GM08714 (cell line): Measurements from ENCODE around the gene ATP4B.

Experiments
- H3K4me3 ChIP-seq: fragments of 200-500 bp; sonication (Bioruptor generic); 2 replicates; pipeline ENCODE4 v1.5.1; 2014; ENCODE audit warnings: mild to moderate bottlenecking, low read length, inconsistent platforms
- ZNF274 ChIP-seq: IDR thresholded peaks from 2 replicates; pipeline ENCODE4 v1.6.1; 2012; ENCODE audit warnings: mild to moderate bottlenecking, low read depth, low read length

ATP4B gene

DNA sequence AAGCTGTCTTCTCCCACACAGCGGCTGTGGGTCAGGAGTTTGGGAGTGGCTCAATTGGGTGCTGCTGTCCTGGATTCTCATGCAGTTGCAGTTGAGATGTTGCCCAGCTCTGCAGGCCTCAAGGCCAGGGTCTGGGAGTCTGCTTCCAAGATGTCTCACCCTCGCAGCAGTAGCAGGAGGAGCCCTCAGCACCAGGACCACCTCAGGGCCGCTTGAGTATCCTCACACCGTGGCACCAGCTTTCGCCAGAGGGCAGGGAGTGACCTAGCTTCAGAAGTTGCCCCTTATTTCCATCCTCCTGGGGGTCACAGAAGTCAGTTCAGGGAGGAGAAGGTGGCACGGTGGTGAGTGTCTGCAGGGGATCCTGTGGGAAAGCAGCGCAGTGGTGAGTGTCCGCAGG, 52.5 kb downstream of the ATP4B start:
- no peak overlapping the region for H3K4me3 ChIP-seq
- no peak for TF ChIP-seq ZNF274

DNA sequence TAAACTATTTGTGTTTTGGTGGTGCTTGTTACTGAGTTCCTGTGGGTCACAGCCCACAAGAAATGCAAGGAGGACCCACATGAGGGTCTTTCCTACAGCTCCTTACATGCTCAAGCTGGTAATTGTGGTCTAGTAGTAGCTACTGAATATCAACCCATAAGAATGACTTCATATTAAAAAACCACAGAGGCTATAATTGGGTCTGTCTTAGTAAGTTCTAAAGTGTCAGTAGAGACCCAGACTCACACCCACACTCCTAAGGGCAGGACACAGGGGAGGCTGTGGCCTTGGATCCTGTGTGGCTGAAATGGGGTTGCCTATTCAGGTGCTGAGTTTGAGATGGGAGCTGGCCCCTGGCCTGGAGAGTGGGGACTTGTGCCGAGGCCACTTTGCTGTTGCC, 53.8 kb downstream of the ATP4B start:
- no peak overlapping the region for H3K4me3 ChIP-seq
- TF ChIP-seq ZNF274, result no peak

DNA sequence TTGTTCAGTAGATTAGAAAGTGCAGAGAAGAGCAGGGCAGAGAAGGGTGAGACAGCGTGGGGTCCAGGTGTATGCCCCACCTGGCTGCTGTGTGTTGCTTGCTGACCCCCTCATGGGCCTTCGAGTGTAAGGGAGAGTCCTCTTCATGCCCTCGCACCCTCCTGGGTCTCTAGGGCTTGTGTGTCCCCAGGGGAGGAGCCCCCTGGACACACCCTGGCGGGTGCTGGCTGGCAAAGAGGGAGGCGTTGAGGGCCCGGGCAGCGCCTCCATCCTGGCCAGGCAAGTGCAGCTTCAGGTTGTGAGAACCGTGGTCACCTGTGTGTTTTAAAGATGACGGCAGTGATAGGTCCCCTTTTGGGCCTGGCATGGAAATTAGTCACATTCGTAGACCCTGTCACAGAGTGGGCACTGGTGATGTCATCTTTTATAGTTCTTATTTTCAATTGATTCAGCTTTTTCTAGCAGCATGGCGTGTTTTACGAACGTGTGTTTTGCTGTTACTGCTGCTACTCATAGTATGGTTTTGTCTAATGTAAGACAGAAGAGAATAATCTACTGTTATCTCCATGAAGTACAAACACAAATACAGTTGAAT, 54.8 kb downstream of the ATP4B start:
- no peak overlapping the region for H3K4me3 ChIP-seq
- TF ChIP-seq ZNF274, result no peak

DNA sequence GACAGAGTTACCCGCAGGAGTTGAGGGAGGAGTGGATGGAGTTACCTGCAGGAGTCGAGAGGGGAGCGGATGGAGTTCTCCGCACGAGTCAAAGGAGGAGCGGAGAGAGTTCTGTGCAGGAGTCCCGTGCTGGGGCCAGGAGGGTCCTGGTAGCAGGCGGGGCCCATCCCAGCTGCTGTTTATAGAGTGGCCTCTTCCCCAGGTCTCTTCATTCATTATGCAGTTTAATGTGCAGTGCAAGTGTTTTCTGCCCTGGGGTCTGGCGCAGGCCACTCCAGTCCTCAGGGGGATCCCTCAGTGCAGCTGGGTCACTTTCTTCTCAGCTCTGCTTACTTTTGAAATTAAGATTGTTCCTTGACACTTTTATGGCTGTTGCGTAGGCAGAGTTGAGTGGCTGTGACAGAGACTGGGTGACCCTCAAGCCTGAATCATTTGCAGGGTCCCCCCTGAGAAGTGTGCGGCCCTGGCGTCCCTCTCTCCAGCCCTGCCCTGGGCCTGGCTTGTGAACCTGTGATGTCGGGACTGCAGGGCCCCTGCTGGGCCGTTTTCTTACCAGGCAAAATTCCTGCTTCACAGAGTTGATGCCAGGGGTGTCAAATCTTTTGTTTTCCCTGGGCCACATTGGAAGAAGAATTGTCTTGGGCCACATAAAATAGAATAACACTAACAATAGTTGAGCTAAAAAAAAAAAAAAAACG, 55.6 kb downstream of the ATP4B start:
- TF ChIP-seq ZNF274, result no peak
- no peak overlapping the region for H3K4me3 ChIP-seq

DNA sequence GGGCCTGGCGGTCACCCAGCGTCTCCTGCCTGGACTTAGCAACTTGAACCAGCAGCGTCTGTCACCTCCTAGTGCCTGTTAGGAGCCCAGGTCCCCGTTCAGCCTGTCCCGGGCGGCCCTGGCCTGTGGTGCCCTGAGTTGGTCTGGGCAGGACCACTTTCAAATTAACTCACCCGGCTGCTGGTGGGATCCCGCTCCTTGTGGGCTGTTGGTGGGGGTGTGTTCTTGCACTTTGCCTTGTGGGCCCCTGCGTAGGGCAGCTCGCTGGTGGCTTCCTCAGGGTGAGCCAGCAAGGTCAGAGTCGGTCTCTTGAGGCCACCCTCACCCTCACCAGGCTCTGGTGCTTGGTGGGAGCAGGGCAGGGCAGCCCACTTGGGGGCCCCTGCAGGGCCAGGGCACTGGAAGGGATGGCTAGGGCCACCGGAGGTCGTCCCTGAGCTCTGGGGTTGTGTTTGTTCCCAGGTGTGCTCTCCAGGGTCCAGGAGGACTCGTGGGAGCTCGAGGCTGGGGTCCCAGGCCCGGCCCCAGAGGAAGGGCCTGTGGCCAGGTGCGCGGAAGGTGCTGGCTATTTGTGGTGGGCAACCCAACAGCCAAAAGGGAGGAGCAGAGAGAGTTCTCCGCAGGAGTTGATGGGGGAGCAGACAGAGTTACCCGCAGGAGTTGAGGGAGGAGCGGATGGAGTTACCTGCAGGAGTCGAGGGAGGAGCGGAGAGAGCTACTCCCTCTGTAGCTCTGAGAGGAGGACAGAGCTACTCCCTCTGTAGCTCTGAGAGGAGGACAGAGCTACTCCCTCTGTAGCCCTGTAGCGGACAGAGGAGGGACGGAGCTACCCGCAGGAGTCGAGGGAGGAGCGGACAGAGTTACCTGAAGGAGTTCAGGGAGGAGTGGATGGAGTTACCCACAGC, 56.6 kb downstream of the ATP4B start:
- no peak for TF ChIP-seq ZNF274
- no peak overlapping the region for H3K4me3 ChIP-seq

DNA sequence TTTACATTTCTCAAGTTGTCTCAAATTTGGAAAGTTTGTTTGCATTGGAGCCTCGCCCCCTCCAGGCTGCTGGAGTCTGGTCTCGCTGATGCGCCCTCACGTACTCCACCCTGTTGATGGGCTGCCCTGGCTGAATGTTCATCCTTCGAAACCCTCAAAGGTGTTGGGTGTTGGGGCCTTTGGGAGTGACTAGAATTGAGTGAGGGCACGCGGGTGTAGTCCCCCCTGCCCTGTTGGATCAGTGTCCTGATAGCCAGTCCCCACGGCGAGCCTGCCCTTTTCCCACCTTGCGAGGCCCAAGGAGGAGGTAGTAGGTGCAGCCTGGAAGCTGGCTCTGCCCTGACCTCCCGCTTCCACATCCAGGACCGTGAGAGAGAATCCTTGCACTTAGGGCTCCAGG, 58.6 kb downstream of the ATP4B start:
- TF ChIP-seq ZNF274, result no peak
- no peak overlapping the region for H3K4me3 ChIP-seq
